GM18502 (cell line): Measurements from ENCODE around the gene CLDN7.
A peak's percentile ranks its signal among the peaks of the same experiment; 100 is the strongest.

Source experiments
- ATAC-seq: cut with Tn5 transposase; IDR thresholded peaks from one replicate; pipeline ENCODE4 v1.9.1; 2021; ENCODE audit warnings: mild to moderate bottlenecking; ENCODE audit not compliant: unreplicated experiment, poor library complexity

The CLDN7 gene

GRCh38 chr17:7262192-7262934, at the start of gene CLDN7:
Gene CLDN7 (minus strand): TSS chr17:7262478. CDS start chr17:7262043, 435 bp downstream.
- no peak for ATAC-seq

- ATAC-seq = no peak
Observed at GRCh38 chr17:7311110-7311705, 48.9 kb upstream of the CLDN7 start.

GRCh38 chr17:7309628-7310027, 47.4 kb upstream of the CLDN7 start:
- ATAC-seq = no peak

GRCh38 chr17:7308625-7309433, 46.6 kb upstream of the CLDN7 start:
- ATAC-seq = no peak

GRCh38 chr17:7307686-7308624, 45.7 kb upstream of the CLDN7 start:
- no peak for ATAC-seq

- ATAC-seq = peak; percentile 74
Observed at GRCh38 chr17:7306911-7307685, 44.8 kb upstream of the CLDN7 start, which contains the start of gene EIF5A. Gene EIF5A (plus strand): TSS chr17:7307628. CDS start chr17:7309636, 2,008 bp downstream.

GRCh38 chr17:7304179-7304578, 41.9 kb upstream of the CLDN7 start:
- no peak for ATAC-seq

- ATAC-seq = no peak
Observed at GRCh38 chr17:7296189-7296861, 34.0 kb upstream of the CLDN7 start.

GRCh38 chr17:7295230-7296180, 33.2 kb upstream of the CLDN7 start:
- ATAC-seq = no peak

- no peak for ATAC-seq
Observed at GRCh38 chr17:7294614-7295153, 32.4 kb upstream of the CLDN7 start, which contains the start of gene YBX2. Gene YBX2 (minus strand): TSS chr17:7294639. CDS start chr17:7294500, 139 bp downstream.

- no peak for ATAC-seq
Observed at GRCh38 chr17:7293816-7294613, 31.7 kb upstream of the CLDN7 start.

GRCh38 chr17:7293159-7293558, 30.9 kb upstream of the CLDN7 start:
- ATAC-seq = no peak

- ATAC-seq = no peak
Observed at GRCh38 chr17:7292729-7293128, 30.5 kb upstream of the CLDN7 start.

GRCh38 chr17:7292194-7292593, 29.9 kb upstream of the CLDN7 start:
- ATAC-seq = no peak

GRCh38 chr17:7290685-7291084, 28.4 kb upstream of the CLDN7 start:
- no peak for ATAC-seq

- no peak for ATAC-seq
Observed at GRCh38 chr17:7290166-7290565, 27.9 kb upstream of the CLDN7 start.
